Urothelium cell line (cell line): ENCODE data around the gene ACAT2.
A peak's percentile ranks its signal among the peaks of the same experiment; 100 is the strongest.
"Not testable (repeated sequence)": the region's sequence is repeated elsewhere in the genome, so short reads cannot be mapped to it uniquely, and the experiment has no call there.

ENCODE experiments used
- DNase-seq: peaks from one replicate; pipeline ENCODE4 v3.0.0; 2011; ENCODE audit warnings: low spot score, mixed read lengths
- FAIRE-seq: peaks from 2 replicates; lab custom pipeline; 2011; peaks lifted over from hg19 to GRCh38; lab: Jason Lieb, UNC

ACAT2 gene

DNA sequence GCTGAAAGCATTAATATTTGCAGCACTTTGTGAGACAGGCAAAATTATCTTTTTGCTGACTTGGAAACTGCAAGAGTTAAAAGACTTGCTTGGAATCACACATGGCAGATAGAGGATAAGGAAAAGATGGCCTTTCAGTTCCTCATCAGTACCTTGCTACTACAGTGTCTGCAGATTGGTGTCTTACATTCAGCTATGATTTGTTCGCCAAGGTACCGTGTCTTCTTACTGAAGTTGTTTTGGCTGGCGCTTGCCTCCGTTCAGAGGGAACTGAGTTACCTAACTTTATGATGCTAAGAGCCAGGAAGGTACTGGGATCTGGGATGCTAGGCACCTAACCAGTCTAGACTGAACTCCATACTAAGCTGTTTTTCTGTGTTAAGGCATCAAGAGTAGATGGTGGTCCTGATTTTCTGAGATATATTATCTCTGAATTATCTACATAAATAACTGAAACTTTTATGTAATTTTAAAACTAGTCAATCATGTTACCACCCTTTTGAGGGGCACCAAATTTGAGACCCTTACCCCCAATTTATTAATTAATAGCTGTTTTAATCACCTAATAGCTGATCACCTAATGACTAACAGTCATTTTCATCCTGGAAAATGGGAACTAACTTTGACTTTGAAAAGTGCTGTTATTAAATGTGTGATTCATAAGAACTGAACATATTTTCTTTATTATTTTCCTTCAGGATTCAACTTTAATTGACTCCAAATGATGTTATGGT, 32.1 kb upstream of the ACAT2 start:
- no peak for FAIRE-seq

DNA sequence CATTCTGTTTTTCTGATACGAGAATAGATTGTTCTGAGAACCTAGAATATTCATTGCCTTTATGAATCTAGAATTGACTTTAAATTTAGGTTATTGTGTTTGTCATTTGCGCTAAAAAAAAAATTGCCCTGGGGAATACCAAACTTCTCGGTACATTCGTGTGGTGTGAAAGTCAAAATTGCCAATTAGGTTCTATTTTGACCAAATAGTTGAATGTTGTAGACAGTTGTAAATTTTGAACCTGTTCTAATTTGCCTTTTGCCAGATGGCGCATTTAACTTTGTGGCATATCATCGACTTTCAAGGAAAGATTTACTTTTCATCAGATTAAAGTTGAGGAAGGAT, 31.5 kb upstream of the ACAT2 start:
- DNase-seq (no peak), FAIRE-seq (no peak)

More for the DNA sequence above, 32.1 kb upstream of the ACAT2 start:
- DNase-seq, result no peak

GRCh38 chr6:159732550-159732949, 29.3 kb upstream of the ACAT2 start:
- DNase-seq, FAIRE-seq: not testable (repeated sequence)

- not testable (repeated sequence) for FAIRE-seq, DNase-seq
Measured at GRCh38 chr6:159733395-159733794, 28.4 kb upstream of the ACAT2 start.

DNA sequence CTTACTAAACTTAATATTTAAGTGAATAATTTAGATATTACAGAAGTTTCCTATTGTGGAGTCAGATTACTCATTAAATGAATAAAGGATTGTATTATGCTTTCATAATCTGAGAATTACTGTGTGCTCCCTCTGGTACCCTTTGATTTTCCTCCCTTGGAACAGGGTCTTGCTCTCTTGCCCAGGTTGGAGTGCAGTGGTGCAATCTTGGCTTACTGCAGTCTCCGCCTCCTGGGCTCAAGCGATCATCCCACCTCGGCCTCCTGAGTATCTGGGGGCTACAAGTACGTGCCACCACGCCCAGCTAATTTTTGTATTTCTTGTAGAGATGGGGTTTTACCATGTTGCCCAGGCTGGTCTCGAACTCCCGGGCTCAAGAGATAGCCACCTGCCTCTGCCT, 24.9 kb upstream of the ACAT2 start:
- FAIRE-seq (no peak), DNase-seq (no peak)

DNA sequence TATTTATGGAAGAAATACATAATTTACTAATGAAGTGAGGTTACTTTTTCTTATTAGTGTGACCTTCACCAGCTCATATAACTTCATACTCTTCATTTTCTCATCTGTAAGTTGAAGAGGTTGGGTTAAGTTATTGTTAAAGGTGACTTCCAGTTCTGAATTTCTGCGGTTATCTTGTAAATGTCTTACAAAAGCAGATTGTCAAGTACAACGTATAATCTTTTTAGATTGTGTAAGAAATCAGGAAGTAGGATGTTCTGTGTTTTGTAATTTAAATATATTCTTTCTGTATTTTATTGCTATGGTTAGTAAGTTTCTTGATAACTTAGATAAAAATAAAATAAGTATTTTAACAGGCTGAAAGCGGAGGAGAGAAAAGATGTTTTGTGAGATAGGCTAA, 22.5 kb upstream of the ACAT2 start:
- no peak for DNase-seq

DNA sequence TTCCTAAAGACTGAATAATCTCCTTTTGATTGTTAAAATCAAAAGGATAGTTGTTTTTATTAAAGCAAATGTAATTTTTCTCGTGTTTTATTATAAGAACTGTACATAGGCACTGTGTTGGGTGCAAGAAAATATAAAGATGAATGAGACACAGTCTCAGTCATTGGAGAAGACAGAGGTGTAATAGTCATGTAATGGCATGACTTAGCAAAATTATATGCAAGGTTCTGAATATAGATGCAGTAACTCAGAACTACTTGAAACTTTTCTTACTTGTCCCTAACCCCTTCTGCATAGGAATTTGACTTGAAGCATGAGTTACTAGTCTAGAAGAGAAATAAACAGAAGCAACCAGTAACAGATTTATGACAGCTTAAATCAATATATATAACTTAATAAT, 19.7 kb upstream of the ACAT2 start:
- DNase-seq, result no peak
- no peak for FAIRE-seq

More for the DNA sequence above, 22.5 kb upstream of the ACAT2 start:
- FAIRE-seq, result no peak

- FAIRE-seq, result no peak
- DNase-seq, result no peak
Measured at GRCh38 chr6:159745081-159745480, 16.8 kb upstream of the ACAT2 start.

GRCh38 chr6:159746759-159747158, 15.1 kb upstream of the ACAT2 start:
- FAIRE-seq (no peak), DNase-seq (no peak)

GRCh38 chr6:159748127-159748526, 13.7 kb upstream of the ACAT2 start:
- not testable (repeated sequence) for FAIRE-seq, DNase-seq

GRCh38 chr6:159751448-159751847, 10.4 kb upstream of the ACAT2 start:
- FAIRE-seq (no peak), DNase-seq (no peak)

DNA sequence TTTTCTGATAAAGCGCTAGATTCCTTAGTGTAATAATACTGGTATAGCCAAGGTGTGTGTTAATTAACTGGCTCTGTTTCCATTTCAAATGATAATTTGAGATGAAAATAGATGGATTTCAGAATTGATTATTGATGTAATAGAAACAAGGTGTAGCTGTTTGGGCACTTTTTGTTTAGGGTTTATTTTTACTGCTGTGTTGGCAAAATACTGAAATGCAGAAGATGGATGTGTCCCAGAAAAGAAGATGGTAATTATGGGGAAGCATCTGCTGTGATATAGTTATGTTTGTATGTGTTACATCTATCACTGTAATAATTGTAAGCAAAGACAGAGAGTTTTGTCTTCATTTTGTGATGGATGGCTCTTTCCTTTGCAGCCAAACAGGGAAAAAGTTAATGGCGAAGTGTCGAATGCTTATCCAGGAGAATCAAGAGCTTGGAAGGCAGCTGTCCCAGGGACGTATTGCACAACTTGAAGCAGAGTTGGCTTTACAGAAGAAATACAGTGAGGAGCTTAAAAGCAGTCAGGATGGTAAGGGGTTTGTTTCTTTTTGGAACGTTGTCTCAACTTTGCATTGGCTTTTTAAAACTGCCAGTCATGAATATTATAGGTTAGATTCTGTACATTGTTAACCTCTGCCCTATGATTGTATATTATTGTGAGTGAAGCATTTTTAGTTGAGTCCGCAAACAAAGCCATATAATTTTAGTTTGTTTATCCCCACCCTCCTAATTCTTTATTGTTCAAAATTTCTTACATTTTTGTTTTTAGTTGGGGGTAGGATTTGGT, 8.6 kb upstream of the ACAT2 start:
- DNase-seq, result no peak

GRCh38 chr6:159754401-159754800, 7.4 kb upstream of the ACAT2 start:
- FAIRE-seq, result no peak
- DNase-seq, result no peak

More for the DNA sequence above, 8.6 kb upstream of the ACAT2 start:
- no peak for FAIRE-seq

GRCh38 chr6:159754959-159755914, 6.6 kb upstream of the ACAT2 start:
- FAIRE-seq, result no peak
- no peak for DNase-seq

DNA sequence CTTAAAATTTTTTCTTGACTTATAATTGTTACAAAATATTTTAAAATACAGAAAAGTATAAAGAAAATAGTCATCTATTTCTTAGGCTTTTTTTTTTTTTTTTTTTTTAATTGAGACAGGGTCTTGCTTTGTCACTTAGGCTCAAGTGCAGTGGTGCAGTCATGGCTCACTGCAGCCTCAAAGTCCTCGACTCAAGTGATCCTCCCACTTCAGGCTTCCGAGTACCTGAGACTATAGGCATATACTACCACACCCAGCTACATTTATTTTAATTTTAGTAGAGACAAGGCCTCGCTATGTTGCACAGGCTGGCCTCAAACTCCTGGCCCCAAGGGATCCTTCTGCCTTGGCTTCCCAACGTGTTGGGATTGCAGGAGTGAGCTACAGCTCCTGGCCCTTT, 5.3 kb upstream of the ACAT2 start:
- no peak for FAIRE-seq
- DNase-seq, result no peak

DNA sequence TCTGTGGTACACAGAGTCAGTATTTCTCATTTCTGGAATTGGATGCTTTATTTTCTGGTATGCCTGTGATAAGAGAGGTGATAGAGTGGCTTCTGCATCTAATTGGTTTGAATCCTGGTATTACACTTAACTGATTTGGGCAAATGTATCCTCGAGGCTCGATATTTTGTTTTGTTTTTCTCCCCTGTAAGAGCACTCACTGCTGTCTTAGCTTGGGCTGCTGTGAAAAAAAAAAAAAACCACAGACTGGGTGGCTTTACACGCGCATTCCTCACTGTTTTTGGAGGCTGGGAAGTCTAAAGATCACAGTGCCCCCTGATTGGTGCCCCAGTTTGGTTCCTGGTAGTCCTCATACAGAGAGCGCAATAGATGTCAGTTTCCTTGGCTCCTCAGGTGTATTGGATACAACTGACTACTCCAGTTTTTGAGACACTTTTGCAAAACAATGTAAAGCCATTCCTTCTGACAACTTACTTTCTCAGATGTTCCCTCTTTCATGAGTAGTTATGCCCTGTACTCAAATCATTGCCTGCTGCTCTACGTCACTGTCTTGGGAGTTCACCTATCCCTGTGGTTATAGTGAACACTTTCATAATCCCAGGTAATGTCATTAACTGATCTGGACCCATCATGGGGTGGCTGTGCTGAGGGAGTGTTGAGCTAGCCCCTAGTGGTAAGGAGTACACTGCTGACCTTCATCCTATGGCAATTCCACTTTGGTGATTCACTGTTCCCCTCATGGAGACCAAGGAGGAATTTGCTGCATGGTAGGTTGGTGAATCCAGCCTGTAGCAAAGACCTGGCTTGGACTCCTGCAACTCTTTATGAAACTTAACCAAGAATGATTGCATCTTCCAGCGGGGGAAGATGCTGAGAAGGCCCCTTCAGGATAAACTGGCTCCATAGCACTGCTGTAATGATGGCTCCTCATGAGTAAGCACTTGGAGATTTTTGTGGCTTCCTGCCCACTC, 3.5 kb upstream of the ACAT2 start:
- FAIRE-seq (no peak), DNase-seq (peak; percentile 27)

DNA sequence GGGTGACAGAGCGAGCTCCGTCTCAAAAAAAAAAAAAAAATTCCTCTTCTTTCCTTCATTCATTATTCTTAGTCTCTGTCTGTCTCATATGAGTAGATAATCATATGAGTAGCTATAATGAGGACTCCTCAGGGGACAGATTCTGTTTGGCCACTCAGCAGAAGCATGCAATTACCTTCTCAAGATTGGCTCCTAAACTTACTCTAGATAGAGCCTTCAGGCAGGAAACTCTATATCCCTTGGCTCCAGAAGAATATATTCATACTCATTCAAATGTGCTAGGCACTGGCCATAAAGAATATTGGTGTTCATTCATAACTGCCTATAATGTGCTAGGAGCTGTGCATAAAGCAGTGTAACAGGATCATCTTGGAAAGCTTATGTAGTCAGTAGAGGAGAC, 2.2 kb upstream of the ACAT2 start:
- FAIRE-seq, result no peak
- no peak for DNase-seq

- DNase-seq (peak; percentile 16), FAIRE-seq (no peak)
Measured at GRCh38 chr6:159760602-159761057, 1.2 kb upstream of the ACAT2 start.

DNA sequence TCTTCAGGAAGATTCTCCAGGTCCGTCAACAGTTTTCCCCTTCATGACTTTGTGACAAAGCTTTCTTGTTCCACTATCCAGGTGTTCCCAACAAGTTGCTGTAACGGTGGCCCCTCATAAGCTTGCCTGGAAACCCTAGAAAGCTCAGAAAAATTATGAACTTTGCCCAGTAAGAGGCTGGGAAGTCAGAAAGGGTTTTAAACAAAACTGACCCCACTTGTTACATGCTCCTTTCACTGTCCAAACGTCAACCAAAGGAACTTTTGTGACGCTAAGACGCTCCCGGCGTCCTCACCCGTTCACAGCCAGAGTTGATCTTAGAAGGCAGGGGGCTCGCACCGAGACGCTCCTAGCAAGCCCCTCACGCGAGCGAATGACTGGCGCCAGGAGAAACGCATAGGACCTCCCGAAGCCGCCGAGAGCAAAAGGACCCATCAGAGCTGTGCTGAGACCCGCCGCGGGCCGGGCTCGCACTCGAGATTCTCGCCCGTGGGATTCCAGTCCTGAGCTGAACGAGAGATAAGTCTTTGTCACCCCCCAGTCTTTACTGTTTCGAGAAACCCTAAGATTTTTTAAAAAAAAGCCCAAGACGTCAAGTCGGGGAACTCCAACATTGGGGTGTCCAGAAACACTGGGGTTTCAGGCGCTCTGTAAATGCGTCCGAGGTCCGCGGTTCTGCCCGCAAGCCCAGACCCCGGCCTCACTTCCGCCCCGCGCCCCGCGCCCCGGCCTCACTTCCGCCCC, 544 bp upstream of the ACAT2 start:
- FAIRE-seq (no peak), DNase-seq (no peak)
